ENCODE measurements around the gene DNAJC19. TPM values are rescaled to one million over a fixed set of nuclear protein-coding genes. Genes with fewer than 3 reads are reported as not detected.

DNAJC19 gene
- total RNA-seq, result 16.4 and 18.9 TPM in 2 replicates

DNA sequence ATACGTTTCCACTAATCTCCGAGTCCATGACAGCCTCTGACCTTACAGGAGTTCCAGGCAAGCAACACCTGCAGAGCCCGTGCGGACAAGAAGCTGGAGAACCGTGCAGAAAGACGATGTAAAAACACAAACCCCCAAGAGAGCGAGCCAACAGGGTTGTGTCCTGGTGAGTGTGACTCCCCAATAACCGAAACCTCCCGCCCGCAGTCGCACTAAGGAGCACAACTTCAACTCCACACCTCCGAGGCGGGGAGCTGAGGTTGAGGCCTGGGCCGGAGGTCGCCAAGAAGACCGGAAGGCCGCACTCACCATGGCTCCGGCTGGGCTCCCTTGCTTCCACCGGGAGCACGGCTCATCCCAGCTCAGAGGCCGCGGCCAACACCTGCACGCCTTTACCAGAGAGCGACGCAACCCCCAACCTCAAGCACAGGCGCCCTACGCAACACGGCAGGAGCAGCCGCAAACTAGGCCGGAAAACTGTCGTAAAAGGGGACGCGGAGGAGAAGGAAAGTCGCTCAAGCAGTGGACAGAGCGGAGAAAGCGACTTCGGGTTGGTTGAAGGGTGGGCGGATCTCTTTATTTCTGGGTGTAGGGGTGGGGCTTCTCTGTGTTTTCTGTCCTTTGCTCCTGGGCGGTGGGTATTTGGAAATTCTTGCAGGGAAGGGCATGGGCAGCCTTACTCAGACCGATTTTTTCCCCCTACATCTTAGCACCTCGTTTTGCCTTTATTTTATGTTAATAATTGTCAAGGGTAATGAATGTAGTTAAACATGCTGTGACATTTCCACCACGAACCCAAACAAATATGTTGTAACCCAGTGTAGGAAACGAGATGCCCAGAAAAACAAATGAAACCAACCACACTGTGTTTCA is at the start of gene DNAJC19:
Gene DNAJC19, minus strand, starts transcription at position 446 of the 873 bp plus-strand sequence. Its CDS starts 134 bp downstream, at position 312.

Other genes with a start within 250 kb of the DNAJC19 start
- gene FXR1, start 77.1 kb downstream of the DNAJC19 start, total RNA-seq, result 108 and 201 TPM in 2 replicates

Data from placental pericyte (primary cell).